Stimulated activated CD8-positive, alpha-beta memory T cell treated with anti-CD3 and anti-CD28 coated beads, Interleukin-7, amount 100 ng/mL, for 48 hours (primary cell): ENCODE measurements around the gene ENO4.

ENCODE experiments used
- DNase-seq, 2 donors: peaks; one replicate each; pipeline ENCODE4 v3.0.0-alpha.2; 2020; ENCODE audit warnings: low read depth in 1 of 2; ENCODE audit errors: extremely low read depth in 1 of 2

Gene ENO4

GRCh38 chr10:116828116-116828515 is 21.2 kb upstream of the ENO4 start:
- no peak for DNase-seq

- no peak for DNase-seq
Observed at GRCh38 chr10:116829711-116830110, 19.6 kb upstream of the ENO4 start.

- no peak for DNase-seq
Observed at GRCh38 chr10:116831086-116831485, 18.2 kb upstream of the ENO4 start.

GRCh38 chr10:116831790-116832189 is 17.5 kb upstream of the ENO4 start:
- no peak for DNase-seq

GRCh38 chr10:116833986-116834985 is 15.0 kb upstream of the ENO4 start:
- DNase-seq = no peak

GRCh38 chr10:116835658-116836057 is 13.6 kb upstream of the ENO4 start:
- DNase-seq = no peak

GRCh38 chr10:116836083-116836482 is 13.2 kb upstream of the ENO4 start:
- no peak for DNase-seq

GRCh38 chr10:116836902-116837523 is 12.3 kb upstream of the ENO4 start:
- no peak for DNase-seq

GRCh38 chr10:116838143-116838725 is 11.1 kb upstream of the ENO4 start:
- no peak for DNase-seq

- DNase-seq = no peak
Observed at GRCh38 chr10:116840389-116841075, 8.8 kb upstream of the ENO4 start.

- DNase-seq = no peak
Observed at GRCh38 chr10:116845823-116846222, 3.5 kb upstream of the ENO4 start.

- no peak for DNase-seq
Observed at GRCh38 chr10:116848032-116848943, 1.0 kb upstream of the ENO4 start.

GRCh38 chr10:116848944-116849247 is 403 bp upstream of the ENO4 start:
- DNase-seq = no peak

GRCh38 chr10:116850058-116850611 is 836 bp downstream of the ENO4 start:
- DNase-seq = no peak

GRCh38 chr10:116852246-116852645 is 2.9 kb downstream of the ENO4 start:
- DNase-seq = no peak

- DNase-seq = no peak
Observed at GRCh38 chr10:116853287-116853686, 4.0 kb downstream of the ENO4 start.

GRCh38 chr10:116853701-116854100 is 4.4 kb downstream of the ENO4 start:
- no peak for DNase-seq

GRCh38 chr10:116857156-116857555 is 7.9 kb downstream of the ENO4 start:
- no peak for DNase-seq

GRCh38 chr10:116861796-116862195 is 12.5 kb downstream of the ENO4 start:
- no peak for DNase-seq

- DNase-seq = no peak
Observed at GRCh38 chr10:116864436-116864835, 15.1 kb downstream of the ENO4 start.
